Stimulated activated CD8-positive, alpha-beta memory T cell treated with anti-CD3 and anti-CD28 coated beads, Interleukin-15, amount 100 ng/mL, for 24 hours (primary cell): ENCODE data around the gene CAMP.
"Not testable (repeated sequence)": the region's sequence is repeated elsewhere in the genome, so short reads cannot be mapped to it uniquely, and the experiment has no call there.

Experiments used
- DNase-seq: peaks from one replicate; pipeline ENCODE4 v3.0.0-alpha.2; 2020; ENCODE audit warnings: low read depth

Gene CAMP

GRCh38 chr3:48222616-48223513 is at the start of gene CAMP:
Gene CAMP (plus strand): TSS chr3:48223495. CDS start chr3:48223512, 17 bp downstream.
- no peak for DNase-seq

GRCh38 chr3:48178072-48178471 is 45.2 kb upstream of the CAMP start:
- no peak for DNase-seq

GRCh38 chr3:48180021-48180420 is 43.3 kb upstream of the CAMP start:
- DNase-seq: no peak

GRCh38 chr3:48180531-48181253 is 42.6 kb upstream of the CAMP start:
- DNase-seq: no peak

GRCh38 chr3:48184299-48184698 is 39.0 kb upstream of the CAMP start:
- DNase-seq: no peak

GRCh38 chr3:48185129-48185528 is 38.2 kb upstream of the CAMP start:
- DNase-seq: no peak

GRCh38 chr3:48186631-48187300 is 36.5 kb upstream of the CAMP start:
- no peak for DNase-seq

- DNase-seq: no peak
These were observed 36.1 kb upstream of the CAMP start for GRCh38 chr3:48187301-48187578.

GRCh38 chr3:48187579-48188265 is 35.6 kb upstream of the CAMP start:
- peak; percentile 14 for DNase-seq

GRCh38 chr3:48188266-48189201 is 34.8 kb upstream of the CAMP start, which contains the start of gene CDC25A:
Gene CDC25A (minus strand): TSS chr3:48188417. CDS start chr3:48187947, 470 bp downstream.
- DNase-seq: peak; percentile 74

GRCh38 chr3:48189321-48189720 is 34.0 kb upstream of the CAMP start:
- DNase-seq: no peak

GRCh38 chr3:48190911-48191310 is 32.4 kb upstream of the CAMP start:
- no peak for DNase-seq

- DNase-seq: no peak
These were observed 28.7 kb upstream of the CAMP start for GRCh38 chr3:48194446-48195071.

- no peak for DNase-seq
These were observed 26.7 kb upstream of the CAMP start for GRCh38 chr3:48196611-48197010.

- no peak for DNase-seq
These were observed 24.2 kb upstream of the CAMP start for GRCh38 chr3:48199117-48199516.

GRCh38 chr3:48202632-48203031 is 20.7 kb upstream of the CAMP start:
- no peak for DNase-seq

GRCh38 chr3:48208076-48208475 is 15.2 kb upstream of the CAMP start:
- DNase-seq: no peak

GRCh38 chr3:48209445-48209844 is 13.8 kb upstream of the CAMP start:
- no peak for DNase-seq

- DNase-seq: not testable (repeated sequence)
These were observed 12.8 kb upstream of the CAMP start for GRCh38 chr3:48210534-48210933.

GRCh38 chr3:48211776-48212175 is 11.5 kb upstream of the CAMP start:
- DNase-seq: not testable (repeated sequence)

- DNase-seq: no peak
These were observed 9.1 kb upstream of the CAMP start for GRCh38 chr3:48214225-48214624.
